Right lobe of liver (tissue), 6 donors: ENCODE results near the gene EMC6. TPM values are rescaled to one million over a fixed set of nuclear protein-coding genes. Genes with fewer than 3 reads are reported as not detected.

Experiments
- ATAC-seq, 4 donors: fragments of 200-7000 bp; cut with Tn5 transposase; one replicate each; pipeline ENCODE4 v1.9.1; 2020; ENCODE audit warnings: mild to moderate bottlenecking in 4 of 4, moderate library complexity in 4 of 4
- DNase-seq, 3 donors: peaks; one replicate each; pipeline ENCODE4 v3.0.0-alpha.2; 2020
- H3K27ac ChIP-seq, 3 donors: fragments of 200-600 bp; one replicate each; pipeline ENCODE4 v1.8.0; 2022
- H3K27me3 ChIP-seq, 2 donors: fragments of 200-600 bp; one replicate each; pipeline ENCODE4 v1.8.0; 2022
- H3K36me3 ChIP-seq, 4 donors: fragments of 200-600 bp; sonication (generic) in 1 of 4; one replicate each; pipeline versions ENCODE4 v1.5.1 to v1.8.0; 2017 to 2022; ENCODE audit warnings: control low read depth in 1 of 4
- H3K4me1 ChIP-seq, 4 donors: fragments of 200-600 bp; sonication (generic) in 1 of 4; one replicate each; pipeline versions ENCODE4 v1.5.1 to v1.8.0; 2017 to 2022; ENCODE audit warnings: control low read depth in 1 of 4
- H3K4me3 ChIP-seq, 3 donors: fragments of 200-600 bp; one replicate each; pipeline ENCODE4 v1.8.0; 2022
- H3K9me3 ChIP-seq, 4 donors: fragments of 200-600 bp; sonication (generic) in 1 of 4; one replicate each; pipeline versions ENCODE4 v1.5.1 to v1.8.0; 2017 to 2022; ENCODE audit warnings: control low read depth in 1 of 4
- CTCF ChIP-seq, 4 donors: fragments of 200-600 bp in 3 of 4; fragments of 450-650 bp in 1 of 4; IDR thresholded peaks; one replicate each; pipeline versions ENCODE4 v1.5.1 to v1.8.0; 2016 to 2022; ENCODE audit warnings: antibody characterized with exemption in 4 of 4, mild to moderate bottlenecking in 2 of 4
- POLR2A ChIP-seq: fragments of 450-650 bp; IDR thresholded peaks from one replicate; pipeline ENCODE4 v1.6.1; 2017; ENCODE audit warnings: antibody characterized with exemption, mild to moderate bottlenecking
- WGBS: methylation state at CpG from one replicate; pipeline ENCODE4 v1.1.6; 2018; ENCODE audit warnings: low coverage, low lambda C conversion rate; ENCODE audit not compliant: insufficient coverage; ENCODE audit errors: missing lambda C conversion rate; 5-methylcytosine and 5-hydroxymethylcytosine counted together
- intact Hi-C, 2 donors: fragments of 100-400 bp; cut with DNase I; formaldehyde crosslinking; loops; one replicate each; pipeline versions ENCODE4 v1.11.2 to v1.14.1; 2022
- total RNA-seq, 6 experiments: library from RNA; depleted of rRNA in 2 of 6; stranded (reverse); fragments of >200 nt in 2 of 6; fragmentation: NEBNext Ultra II Directional in 3 of 6; extraction: Animal tissue kit (Norgen Biotek cat#: 25700) in 3 of 6; gene quantifications; one replicate each; pipeline versions ENCODE4 v1.1.0 to v1.2.4, GENCODE V29; 2016 to 2023
- donor health status: DM: no; HTN: yes; CAD: no.
- donor health status: DM: no; HTN: no; CAD: no.
- donor health status: DM: no; HTN: no; CAD: no.
- donor health status: DM: no; HTN: yes; CAD: no.
- donor health status: DM: no; HTN: yes; CAD: no.

Gene EMC6
- total RNA-seq, 6 experiments from 2014 or later: 19.7 to 27.7 (median 24.4) TPM

- Histone ChIP-seq H3K4me1 (no peaks in the 10 kb centered on the region), H3K4me3 (no peak overlapping the region), H3K36me3 (no peaks in the 10 kb centered on the region), H3K27ac (no peak overlapping the region), H3K9me3 (no peaks in the 10 kb centered on the region), H3K27me3 (no peaks in the 10 kb centered on the region)
- ATAC-seq: no peak
- WGBS: 68% methylated on average over 4 of the region's 12 CpGs
- no peak for DNase-seq
- TF ChIP-seq POLR2A (no peak), CTCF (IDR thresholded peaks at IDR 0.05) (no peak)
- intact Hi-C loops: no loop called here
Observed at GRCh38 chr17:3682033-3682432, 13.4 kb downstream of the EMC6 start.

GRCh38 chr17:3683054-3683511 is 14.5 kb downstream of the EMC6 start:
- ATAC-seq: peak; percentile 75 to 87 (median 83)
- no peak for DNase-seq
- no peak overlapping the region for H3K27ac ChIP-seq
- intact Hi-C loops: no loop called here
- no peaks in the 10 kb centered on the region for H3K9me3 ChIP-seq
- H3K4me3 ChIP-seq: no peak overlapping the region
- TF ChIP-seq CTCF (IDR thresholded peaks at IDR 0.05): peak; percentile 66 to 91 (median 90)
- no peak for TF ChIP-seq POLR2A
- no peaks in the 10 kb centered on the region for H3K36me3 ChIP-seq
- H3K27me3 ChIP-seq: no peaks in the 10 kb centered on the region
- H3K4me1 ChIP-seq: no peaks in the 10 kb centered on the region
- 23% methylated on average over 9 of the region's 10 CpGs for WGBS

- H3K27me3 ChIP-seq: no peaks in the 10 kb centered on the region
- intact Hi-C loops: no loop called here
- H3K9me3 ChIP-seq: no peaks in the 10 kb centered on the region
- H3K4me3 ChIP-seq: no peak overlapping the region
- no peak for TF ChIP-seq CTCF (IDR thresholded peaks at IDR 0.05)
- no peak for TF ChIP-seq POLR2A
- WGBS: 24% methylated on average over 8 of the region's 13 CpGs
- H3K36me3 ChIP-seq: no peaks in the 10 kb centered on the region
- ATAC-seq (no peak), DNase-seq (no peak)
- no peak overlapping the region for H3K27ac ChIP-seq
- H3K4me1 ChIP-seq: no peaks in the 10 kb centered on the region
Observed at GRCh38 chr17:3685174-3685573, 16.6 kb downstream of the EMC6 start.

DNA sequence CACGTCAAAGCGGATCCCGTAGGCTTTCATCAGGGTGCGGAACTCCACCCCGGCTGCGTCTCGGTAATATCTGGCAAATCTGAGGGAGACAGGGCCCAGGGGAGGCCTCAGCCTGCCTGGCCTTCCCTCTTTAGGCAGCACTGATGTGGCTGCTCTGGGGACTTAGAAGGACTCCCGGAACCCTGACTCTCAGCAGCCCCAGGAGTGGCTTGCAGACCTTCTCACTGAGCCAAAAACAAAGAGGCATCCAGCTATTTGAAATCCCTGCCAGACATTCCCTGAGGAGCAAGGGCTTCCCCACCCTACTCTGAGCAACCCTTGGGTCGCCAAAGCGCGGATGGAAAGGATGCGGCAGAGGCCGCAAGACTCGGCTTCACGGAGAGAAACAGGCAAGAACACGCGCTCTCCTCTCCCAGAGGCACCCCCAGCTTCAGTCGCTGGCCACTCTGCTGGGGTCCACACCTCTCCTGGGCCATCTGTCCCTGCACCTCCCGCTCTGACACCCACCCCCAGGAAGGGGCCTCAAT is 19.5 kb downstream of the EMC6 start:
- Histone ChIP-seq H3K4me1 (no peaks in the 10 kb centered on the region), H3K9me3 (no peaks in the 10 kb centered on the region), H3K27ac (no peak overlapping the region), H3K27me3 (no peaks in the 10 kb centered on the region), H3K4me3 (no peak overlapping the region), H3K36me3 (no peaks in the 10 kb centered on the region)
- DNase-seq: no peak
- intact Hi-C loops: no loop called here
- no peak for ATAC-seq
- 60% methylated on average over 3 of the region's 19 CpGs for WGBS
- TF ChIP-seq CTCF (IDR thresholded peaks at IDR 0.05) (no peak), POLR2A (no peak)

DNA sequence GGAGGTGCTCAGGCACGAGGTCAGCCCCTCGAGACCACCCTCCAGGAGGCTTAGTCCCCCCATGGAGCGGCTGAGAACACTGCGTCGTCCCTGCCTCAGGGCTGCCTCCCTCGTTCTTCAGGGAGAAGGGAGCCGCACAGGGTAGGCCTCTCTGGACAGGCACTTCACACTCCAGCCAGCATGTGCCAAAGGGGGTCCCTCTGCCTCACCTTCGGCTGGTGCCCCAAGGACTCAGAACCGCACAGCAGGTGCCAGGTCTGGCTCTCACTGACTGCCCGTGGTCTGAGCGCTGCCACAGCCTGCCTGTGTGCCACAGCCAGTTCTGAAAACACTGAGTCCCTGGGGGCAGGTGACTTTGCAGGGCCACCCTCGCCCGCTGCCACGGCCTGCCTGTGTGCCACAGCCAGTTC is 20.2 kb downstream of the EMC6 start:
- no peak overlapping the region for H3K4me3 ChIP-seq
- H3K27ac ChIP-seq: no peak overlapping the region
- intact Hi-C loops: no loop called here
- peak in 1 of 3 donors; percentile 44 for DNase-seq
- no peaks in the 10 kb centered on the region for H3K9me3 ChIP-seq
- H3K27me3 ChIP-seq: no peaks in the 10 kb centered on the region
- H3K4me1 ChIP-seq: no peaks in the 10 kb centered on the region
- peak in 1 of 4 donors; percentile 20 for ATAC-seq
- TF ChIP-seq POLR2A (no peak), CTCF (IDR thresholded peaks at IDR 0.05) (no peak)
- H3K36me3 ChIP-seq: no peaks in the 10 kb centered on the region
- 80% methylated on average over 1 of the region's 14 CpGs for WGBS
